ENCODE results near the gene CRYGS.
"Not testable (repeated sequence)": the region's sequence is repeated elsewhere in the genome, so short reads cannot be mapped to it uniquely, and the experiment has no call there.

Gene CRYGS

DNA sequence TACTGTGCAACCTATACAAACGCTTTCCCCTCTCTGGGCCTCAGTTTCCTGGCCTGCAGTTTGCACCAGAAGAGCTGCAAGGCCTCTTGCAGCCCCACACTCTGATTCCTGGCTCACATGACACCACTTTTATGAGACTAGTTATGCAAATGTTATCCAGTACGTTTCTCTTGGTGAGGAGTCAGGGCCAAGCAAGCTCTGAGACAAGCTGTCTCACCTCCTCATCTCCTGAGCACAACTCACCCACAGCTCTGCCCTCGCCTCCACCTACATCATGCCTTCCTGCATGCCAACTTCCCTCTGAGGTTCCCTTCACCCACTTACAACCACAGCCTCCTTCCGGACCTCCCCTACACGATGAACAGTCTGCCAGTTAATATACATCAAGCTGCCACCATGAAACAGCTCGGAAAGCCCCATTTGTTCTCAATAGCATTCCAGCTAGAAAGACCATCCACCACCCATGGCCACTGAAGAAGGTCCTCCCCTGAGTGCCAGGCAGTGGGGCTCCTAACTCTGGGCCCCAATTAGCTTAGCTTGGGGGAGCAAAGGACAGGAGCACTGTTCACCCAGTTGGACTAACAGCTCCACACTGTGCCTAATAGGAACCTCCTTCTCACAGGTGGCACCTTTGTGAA, 25.0 kb downstream of the CRYGS start:
- peak; percentile 9 for DNase-seq (ENCODE audit: low read depth, low spot score)

DNA sequence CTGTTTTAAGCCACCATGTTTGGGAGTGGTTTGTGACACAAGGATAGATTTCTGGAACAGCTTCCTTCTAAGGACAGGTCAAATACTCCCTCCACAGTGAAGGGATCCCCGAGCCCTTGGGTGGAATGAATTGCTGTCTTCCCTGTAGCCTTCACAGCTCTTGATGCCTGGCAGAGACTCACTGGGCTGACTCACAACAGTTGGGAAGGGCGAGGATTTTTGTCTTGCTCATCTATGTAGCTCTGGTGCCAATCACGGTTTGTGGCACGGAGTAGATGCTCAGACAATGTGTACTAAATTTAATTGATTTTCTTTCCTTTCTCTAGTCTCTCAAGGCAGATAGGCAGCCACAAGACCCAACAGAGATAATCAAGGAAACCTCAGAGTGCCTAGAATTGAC, 27.0 kb downstream of the CRYGS start:
- DNase-seq (ENCODE audit: low read depth, low spot score) = no peak

- no peak for DNase-seq (ENCODE audit: low read depth, low spot score)
These were observed 27.5 kb downstream of the CRYGS start for GRCh38 chr3:186516646-186517045.

- no peak for DNase-seq (ENCODE audit: low read depth, low spot score)
These were observed 29.1 kb downstream of the CRYGS start for GRCh38 chr3:186515125-186515524.

- no peak for DNase-seq (ENCODE audit: low read depth, low spot score)
These were observed 29.7 kb downstream of the CRYGS start for GRCh38 chr3:186514296-186515002.

DNA sequence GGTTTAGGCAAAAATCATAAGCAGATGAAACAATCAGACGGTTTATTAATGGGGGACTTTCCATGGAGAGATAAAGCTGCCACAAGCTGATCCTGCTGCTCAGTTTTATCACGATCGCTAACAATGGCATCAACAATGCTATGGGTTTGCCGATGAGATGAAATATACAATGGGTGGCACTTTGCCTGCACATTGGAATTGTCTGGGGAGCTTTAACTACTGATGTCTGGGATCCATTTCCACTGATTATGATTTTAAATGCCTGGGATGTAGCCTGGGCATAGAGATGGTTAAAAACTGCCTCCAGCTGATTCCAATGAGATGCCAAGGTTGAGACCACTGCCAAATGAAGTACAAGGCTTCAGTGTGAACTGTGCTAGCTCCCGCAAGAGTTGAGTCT, 30.8 kb downstream of the CRYGS start:
- no peak for DNase-seq (ENCODE audit: low read depth, low spot score)

GRCh38 chr3:186512570-186513302, 31.4 kb downstream of the CRYGS start:
- DNase-seq (ENCODE audit: low read depth, low spot score) = no peak

- no peak for DNase-seq (ENCODE audit: low read depth, low spot score)
These were observed 32.5 kb downstream of the CRYGS start for GRCh38 chr3:186511702-186512101.

GRCh38 chr3:186511245-186511644, 32.9 kb downstream of the CRYGS start:
- DNase-seq (ENCODE audit: low read depth, low spot score) = no peak

- no peak for DNase-seq (ENCODE audit: low read depth, low spot score)
These were observed 33.7 kb downstream of the CRYGS start for GRCh38 chr3:186510374-186511079.

DNA sequence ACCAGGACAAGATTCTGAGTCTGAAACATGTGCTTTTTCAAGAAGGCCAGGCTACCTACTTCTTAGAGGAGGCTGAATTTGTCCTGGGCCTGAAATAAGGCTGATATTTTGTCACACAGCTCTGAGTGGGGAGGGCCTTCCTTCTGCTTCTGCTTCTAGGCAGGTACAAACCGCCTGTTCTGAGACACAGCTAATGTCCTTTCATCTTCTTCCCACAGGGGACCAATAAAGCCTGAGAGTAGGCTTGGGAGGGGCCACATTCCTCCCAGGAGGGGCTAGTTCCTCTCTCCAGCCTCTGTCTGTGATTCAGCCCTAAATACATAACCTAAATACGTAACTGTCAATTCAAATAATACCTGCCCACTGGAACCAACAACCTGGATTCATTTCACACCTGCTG, 34.8 kb downstream of the CRYGS start:
- no peak for DNase-seq (ENCODE audit: low read depth, low spot score)

DNA sequence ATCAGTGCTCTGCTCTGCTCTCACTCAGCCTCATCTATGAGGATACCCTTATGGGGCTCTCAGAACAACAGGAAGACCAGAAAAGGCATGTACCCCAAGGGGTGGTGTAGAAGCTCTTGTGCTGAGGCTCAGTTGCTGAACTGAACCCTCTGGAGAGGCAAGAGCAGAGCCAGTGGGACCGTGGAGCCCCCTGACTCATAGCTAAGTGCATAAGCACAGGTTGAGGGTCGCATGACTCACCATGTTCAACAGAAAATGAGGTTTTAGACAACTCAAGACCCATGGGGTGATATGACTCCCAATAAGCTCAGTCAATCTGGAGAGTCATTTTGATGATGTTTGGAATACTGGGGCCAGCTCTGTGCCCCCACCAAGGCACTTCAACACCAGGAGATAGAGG, 37.3 kb downstream of the CRYGS start:
- DNase-seq (ENCODE audit: low read depth, low spot score) = no peak

DNA sequence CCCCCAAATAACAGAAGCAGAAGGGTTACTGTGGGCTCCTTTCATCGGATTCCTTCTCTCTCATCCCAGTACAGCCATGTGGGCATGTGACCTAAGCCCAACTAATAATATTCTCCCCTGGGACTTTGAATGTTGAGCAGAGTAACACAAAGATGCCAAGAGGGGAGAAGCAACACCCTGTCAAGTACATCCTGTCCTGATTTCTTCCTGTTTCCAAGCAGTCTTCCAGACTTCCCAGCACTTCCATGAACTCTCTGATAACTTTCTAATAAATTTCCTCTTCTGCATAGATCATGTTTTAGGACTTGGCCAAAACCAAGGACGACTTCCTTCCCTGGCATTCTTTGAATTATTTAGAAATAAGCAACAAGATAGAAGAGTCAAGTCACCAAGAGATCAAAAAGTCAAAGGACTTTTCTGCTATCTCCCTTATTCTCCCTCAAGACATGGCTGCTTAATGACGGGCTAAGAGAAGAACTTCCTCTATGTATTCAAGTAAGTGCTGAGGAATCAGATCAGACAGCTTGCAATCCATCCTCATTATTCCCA, 37.9 kb downstream of the CRYGS start:
- no peak for DNase-seq (ENCODE audit: low read depth, low spot score)

GRCh38 chr3:186502966-186503712, 41.0 kb downstream of the CRYGS start:
- DNase-seq (ENCODE audit: low read depth, low spot score) = no peak

GRCh38 chr3:186502138-186502948, 41.8 kb downstream of the CRYGS start:
- DNase-seq (ENCODE audit: low read depth, low spot score) = no peak

GRCh38 chr3:186499949-186500348, 44.2 kb downstream of the CRYGS start:
- DNase-seq (ENCODE audit: low read depth, low spot score) = not testable (repeated sequence)

DNA sequence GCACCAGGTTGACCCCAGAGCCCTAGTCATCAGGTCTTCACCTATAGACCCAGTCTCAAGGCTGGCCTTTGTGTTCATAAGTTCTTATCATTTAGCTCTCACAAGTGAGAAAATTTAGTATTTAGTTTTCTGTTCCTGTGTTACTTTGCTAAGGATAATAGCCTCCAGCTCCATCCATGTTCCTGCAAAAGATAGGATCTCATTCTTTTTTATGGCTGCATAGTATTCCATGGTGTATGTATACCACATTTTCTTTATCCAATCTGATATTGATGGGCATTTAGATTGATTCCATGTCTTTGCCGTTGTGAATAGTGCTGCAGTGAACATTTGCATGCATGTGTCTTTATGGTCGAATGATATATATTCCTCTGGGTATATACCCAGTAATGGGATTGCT, 46.2 kb downstream of the CRYGS start:
- DNase-seq (ENCODE audit: low read depth, low spot score) = not testable (repeated sequence)

- no peak for DNase-seq (ENCODE audit: low read depth, low spot score)
These were observed 46.6 kb downstream of the CRYGS start for GRCh38 chr3:186497608-186498007.

DNA sequence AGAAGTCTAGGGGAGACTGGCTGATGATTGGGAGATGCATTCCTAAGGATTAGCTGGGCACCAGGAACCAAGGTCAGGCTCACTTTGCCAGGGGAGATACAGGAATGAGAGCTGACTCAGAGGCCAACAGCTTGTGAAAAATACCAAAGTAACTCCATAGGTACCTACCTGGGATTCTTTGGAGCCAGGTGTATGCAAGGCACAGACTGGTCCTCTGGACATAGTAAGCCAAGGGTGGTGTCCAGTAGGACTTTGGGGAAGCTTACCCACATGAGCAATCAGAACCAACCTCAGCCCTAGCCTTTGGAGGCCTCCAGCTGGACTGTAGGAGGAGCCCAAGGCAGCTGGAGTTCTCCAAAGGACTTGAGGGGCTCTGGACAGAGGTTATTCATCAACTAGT, 47.5 kb downstream of the CRYGS start:
- no peak for DNase-seq (ENCODE audit: low read depth, low spot score)

DNA sequence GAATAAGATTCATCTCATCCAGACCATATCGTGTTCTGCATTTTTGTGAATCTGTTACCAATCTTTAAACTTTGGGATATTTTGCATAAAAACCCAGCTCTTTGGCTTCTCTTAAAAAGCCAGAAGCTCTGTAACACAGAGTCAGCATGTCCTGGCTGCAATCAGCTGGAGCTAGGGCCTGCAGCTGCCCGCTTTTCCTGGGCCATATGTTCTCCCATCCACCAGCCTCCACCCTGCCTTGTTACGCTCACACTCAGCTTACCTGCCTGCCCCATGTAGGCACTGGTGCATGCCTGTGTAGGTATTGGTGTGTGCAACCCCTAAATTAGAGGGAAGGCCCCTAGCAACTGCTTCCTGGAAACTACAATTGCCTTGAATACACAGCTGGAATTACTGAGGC, 48.2 kb downstream of the CRYGS start:
- no peak for DNase-seq (ENCODE audit: low read depth, low spot score)
